G401 (cell line): Measurements from ENCODE around the gene NCAPG2. TPM values are rescaled to one million over a fixed set of nuclear protein-coding genes. Genes with fewer than 3 reads are reported as not detected.

Experiments used
- DNase-seq: peaks from one replicate; pipeline ENCODE4 v3.0.0-alpha.2; 2015; ENCODE audit warnings: low spot score
- in situ Hi-C: cut with HindIII; loops from 2 replicates; pipeline ENCODE4 v1.10.0; 2016; ENCODE audit warnings: low sequenced_read_pairs, mixed read lengths
- total RNA-seq: library from RNA; depleted of rRNA; stranded (reverse); fragments of >200 nt; shearing (Covaris generic); gene quantifications from 2 replicates; pipeline ENCODE4 v1.2.3, GENCODE V29; 2014

Gene NCAPG2
- total RNA-seq, 1 experiment from 2014 or later = 32.3 TPM

- in situ Hi-C loops = no loop called here
Observed at GRCh38 chr7:158737064-158737695, 32.6 kb upstream of the NCAPG2 start.

GRCh38 chr7:158735935-158736334 lies 31.3 kb upstream of the NCAPG2 start:
- in situ Hi-C loops = no loop called here
- no peak for DNase-seq

More at GRCh38 chr7:158737064-158737695, 32.6 kb upstream of the NCAPG2 start:
- DNase-seq = no peak

- in situ Hi-C loops = no loop called here
- no peak for DNase-seq
Observed at GRCh38 chr7:158734861-158735260, 30.3 kb upstream of the NCAPG2 start.

DNA sequence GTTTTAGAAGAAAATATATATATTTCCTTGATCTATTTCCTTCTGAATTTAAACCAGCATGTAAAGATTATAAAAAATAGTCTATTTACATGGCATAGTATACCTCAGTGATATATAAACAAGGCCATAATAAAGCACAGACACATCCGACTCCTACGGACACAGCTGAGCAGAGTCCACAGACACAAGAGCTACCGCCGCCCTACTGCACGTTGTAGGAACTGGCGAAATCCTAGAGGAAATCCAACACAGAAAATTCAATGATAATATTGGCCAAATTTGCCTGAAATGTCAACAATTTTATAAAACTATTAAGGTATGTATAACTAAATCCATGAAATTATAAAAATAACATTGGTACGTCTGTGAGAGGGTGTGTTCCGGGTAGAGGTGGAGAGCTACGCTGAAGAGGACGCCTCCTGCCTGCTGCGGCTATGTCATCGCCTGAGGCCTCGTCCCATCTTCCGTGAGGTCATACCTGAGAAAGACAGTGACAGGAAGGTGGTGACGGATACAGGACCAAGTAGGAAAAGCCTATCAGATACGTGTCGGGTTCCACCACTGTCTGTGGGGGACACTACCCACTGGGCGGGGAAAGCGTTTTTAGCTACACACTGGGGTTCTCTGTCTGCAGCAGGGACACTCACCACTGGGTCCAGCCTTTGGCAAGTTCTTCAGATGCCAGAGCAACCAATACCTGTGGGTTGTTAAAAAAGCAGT lies 29.3 kb upstream of the NCAPG2 start:
- in situ Hi-C loops = no loop called here
- no peak for DNase-seq

DNA sequence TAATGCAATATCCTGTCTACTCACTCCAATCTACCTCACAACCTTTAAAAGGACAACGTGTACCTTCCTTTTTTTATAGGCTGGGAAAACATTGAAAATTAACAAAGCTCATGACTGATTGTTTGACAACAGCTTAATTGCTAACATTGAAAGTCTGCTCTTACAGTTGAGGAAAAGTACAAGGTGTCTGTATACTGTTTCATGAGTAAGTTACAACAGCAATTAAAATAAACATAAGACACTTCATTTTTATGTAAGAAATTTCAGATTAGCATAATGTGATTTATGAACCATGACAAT lies 28.6 kb upstream of the NCAPG2 start:
- in situ Hi-C loops = no loop called here
- no peak for DNase-seq

DNA sequence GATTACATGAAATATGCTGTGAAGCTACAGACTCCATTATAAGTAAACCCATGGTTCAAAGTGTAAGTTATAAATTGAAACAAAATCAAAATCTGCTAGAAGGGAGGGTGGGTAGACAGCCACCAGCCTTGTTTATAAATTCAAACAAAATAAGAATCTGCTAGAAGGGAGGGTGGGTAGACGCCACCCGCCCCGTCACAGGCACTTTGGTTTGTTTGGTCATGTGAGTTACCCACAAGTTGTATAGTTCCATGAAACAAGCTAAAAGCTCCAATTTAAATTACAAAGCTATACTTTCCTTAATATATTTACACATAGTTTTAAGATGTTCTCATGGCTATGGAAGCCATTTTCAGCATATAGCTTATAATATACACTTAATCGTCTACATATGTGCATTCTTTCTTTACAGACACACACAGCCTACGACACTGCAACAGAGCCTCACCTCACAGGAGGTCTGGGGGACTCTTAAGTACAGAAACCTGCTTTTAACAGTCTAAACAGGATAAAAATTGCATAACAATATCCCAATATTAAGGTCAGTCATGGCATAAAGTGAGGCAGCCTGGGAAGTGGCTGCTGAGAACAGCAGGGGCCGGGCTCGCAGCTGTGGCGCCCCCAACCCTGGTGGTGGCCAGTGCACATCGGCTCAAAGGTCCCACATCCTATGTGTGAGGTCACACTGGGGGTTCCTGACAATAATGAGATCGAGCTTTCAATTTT lies 28.1 kb upstream of the NCAPG2 start:
- in situ Hi-C loops = no loop called here
- DNase-seq = no peak

GRCh38 chr7:158731761-158732160 lies 27.2 kb upstream of the NCAPG2 start:
- in situ Hi-C loops = no loop called here
- no peak for DNase-seq

GRCh38 chr7:158730383-158731346 lies 26.1 kb upstream of the NCAPG2 start:
- in situ Hi-C loops = no loop called here
- DNase-seq = no peak

- no peak for DNase-seq
- in situ Hi-C loops = no loop called here
Observed at GRCh38 chr7:158729646-158730382, 25.2 kb upstream of the NCAPG2 start.

- in situ Hi-C loops = no loop called here
- DNase-seq = no peak
Observed at GRCh38 chr7:158728911-158729645, 24.5 kb upstream of the NCAPG2 start.

DNA sequence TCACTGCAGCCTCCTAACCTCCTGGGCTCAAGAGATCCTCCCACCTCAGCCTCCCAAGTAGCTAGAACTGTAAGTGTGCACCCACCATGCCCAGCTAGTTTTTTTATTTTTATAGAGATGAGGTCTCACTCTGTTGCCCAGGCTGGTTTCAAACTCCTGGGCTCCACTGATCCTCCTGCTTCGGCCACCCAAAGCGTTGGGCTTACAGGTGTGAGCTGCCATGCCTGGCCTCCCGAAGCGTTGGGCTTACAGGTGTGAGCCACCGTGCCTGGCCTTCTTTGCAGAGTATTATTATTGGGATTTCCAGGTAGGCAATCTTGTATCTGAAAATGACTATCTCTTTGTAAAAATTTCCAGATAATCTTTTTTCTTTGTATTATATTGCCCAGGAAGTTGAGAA lies 23.1 kb upstream of the NCAPG2 start:
- in situ Hi-C loops = no loop called here
- no peak for DNase-seq

- in situ Hi-C loops = no loop called here
- no peak for DNase-seq
Observed at GRCh38 chr7:158726277-158726807, 21.7 kb upstream of the NCAPG2 start.

- in situ Hi-C loops = no loop called here
- DNase-seq = no peak
Observed at GRCh38 chr7:158725506-158725800, 20.8 kb upstream of the NCAPG2 start.

DNA sequence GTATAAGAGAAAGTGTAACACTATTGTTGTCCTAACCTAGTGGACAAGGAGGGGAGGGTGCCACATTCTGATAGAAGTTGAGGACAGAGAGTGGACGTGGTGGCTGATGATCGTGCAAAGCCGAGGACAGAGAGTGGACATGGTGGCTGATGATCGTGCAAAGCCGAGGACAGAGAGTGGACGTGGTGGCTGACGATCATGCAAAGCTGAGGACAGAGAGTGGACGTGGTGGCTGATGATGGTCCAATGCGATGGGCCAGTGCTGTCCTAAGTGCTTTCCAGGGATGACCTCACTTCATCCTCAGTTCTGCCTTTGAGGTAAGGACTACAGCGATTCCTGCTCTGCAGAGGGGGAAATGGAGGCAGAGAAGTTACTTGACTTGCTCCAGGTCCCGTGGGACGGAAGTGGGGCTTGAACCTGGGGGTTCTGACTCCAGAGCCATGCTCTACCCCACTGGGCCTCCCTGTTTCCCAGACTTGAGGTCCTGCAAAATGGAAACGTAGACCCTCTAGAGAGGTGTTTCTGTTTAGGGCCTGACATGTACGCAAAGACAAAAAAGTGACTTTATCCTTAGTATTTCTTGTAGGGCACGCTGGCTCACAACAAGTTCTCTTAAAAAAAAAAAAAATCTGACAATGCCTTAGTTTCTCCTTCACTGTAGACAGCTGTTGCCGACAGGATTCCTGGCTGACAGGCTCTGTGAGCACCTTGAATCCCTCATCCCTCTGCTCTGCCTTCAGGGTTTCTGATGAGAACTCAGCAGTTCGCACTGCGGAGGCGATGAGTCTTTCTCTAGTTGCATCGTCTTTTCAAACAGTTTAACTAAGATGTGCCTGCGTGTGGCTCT lies 20.3 kb upstream of the NCAPG2 start:
- in situ Hi-C loops = no loop called here

GRCh38 chr7:158723714-158724385 lies 19.2 kb upstream of the NCAPG2 start:
- in situ Hi-C loops = no loop called here
- DNase-seq = no peak

More for the DNA sequence above, 20.3 kb upstream of the NCAPG2 start:
- no peak for DNase-seq

GRCh38 chr7:158723266-158723665 lies 18.7 kb upstream of the NCAPG2 start:
- DNase-seq = no peak
- in situ Hi-C loops = no loop called here
